Stomach (tissue), 9 donors: Measurements from ENCODE around the gene GABBR2. TPM values are rescaled to one million over a fixed set of nuclear protein-coding genes. Genes with fewer than 3 reads are reported as not detected.

Experiments used
- DNase-seq, 2 donors: peaks; one replicate each; pipeline versions ENCODE4 v3.0.0 to v3.0.0-alpha.2; 2013 to 2019
- H3K27ac ChIP-seq, 5 donors: fragments of 200-600 bp in 4 of 5; sonication (generic) in 4 of 5; one replicate each; pipeline ENCODE4 v1.5.1; 2013 to 2019; ENCODE audit warnings: mild to moderate bottlenecking in 1 of 5, moderate library complexity in 1 of 5
- H3K27me3 ChIP-seq, 3 donors: fragments of 200-600 bp; sonication (generic); one replicate each; pipeline ENCODE4 v1.5.1; 2017 to 2019; ENCODE audit warnings: mixed run types in 1 of 3
- H3K36me3 ChIP-seq, 4 donors: fragments of 200-600 bp; sonication (generic); 1 replicate in 3 of 4; 2 replicates in 1 of 4; pipeline ENCODE4 v1.5.1; 2016 to 2019
- H3K4me1 ChIP-seq, 4 donors: fragments of 200-600 bp; sonication (generic); one replicate each; pipeline ENCODE4 v1.5.1; 2016 to 2019
- H3K4me3 ChIP-seq, 4 donors: fragments of 200-600 bp; sonication (generic) in 3 of 4; one replicate each; pipeline ENCODE4 v1.5.1; 2016 to 2019; ENCODE audit warnings: mild to moderate bottlenecking in 1 of 4
- H3K9me3 ChIP-seq, 4 donors: fragments of 200-600 bp; sonication (generic); one replicate each; pipeline ENCODE4 v1.5.1; 2016 to 2019
- EP300 ChIP-seq: sonication (generic); formaldehyde crosslinking; IDR thresholded peaks from one replicate; pipeline ENCODE4 v1.6.1; 2017; ENCODE audit warnings: antibody characterized with exemption
- POLR2A ChIP-seq, 4 donors: fragments of 450-650 bp; IDR thresholded peaks; one replicate each; pipeline ENCODE4 v1.6.1; 2016; ENCODE audit warnings: antibody characterized with exemption in 4 of 4, control low read depth in 2 of 4, mild to moderate bottlenecking in 1 of 4, moderate library complexity in 1 of 4
- POLR2AphosphoS5 ChIP-seq, 3 donors: sonication (generic); formaldehyde crosslinking; IDR thresholded peaks; one replicate each; pipeline ENCODE4 v1.6.1; 2016; ENCODE audit warnings: antibody characterized with exemption in 3 of 3
- WGBS, 5 donors: extraction: QIAGEN DNeasy Blood & Tissue Kit in 3 of 5; methylation state at CpG; one replicate each; pipeline versions ENCODE4 v1.1.5 to v1.1.7; 2013 to 2018; 5-methylcytosine and 5-hydroxymethylcytosine counted together
- intact Hi-C: fragments of 100-400 bp; cut with DNase I; formaldehyde crosslinking; loops from one replicate; pipeline ENCODE4 v1.15.1; 2023; ENCODE audit warnings: low total_unique reads
- polyA plus RNA-seq, 3 donors: library from polyadenylated mRNA; stranded (reverse); fragments of 200-250 nt; gene quantifications; one replicate each; pipeline ENCODE4 v1.2.3, GENCODE V29; 2013
- total RNA-seq, 5 donors: library from RNA; depleted of rRNA; stranded (reverse); fragments of >200 nt; gene quantifications; one replicate each; pipeline versions ENCODE4 v1.1.0 to v1.2.3, GENCODE V29; 2014 to 2016
- TF ChIP-seq, protein P1 (sequence below), 7 experiments: fragments of 450-650 bp in 4 of 7; fragments of 200-600 bp in 3 of 7; sonication (generic) in 3 of 7; IDR thresholded peaks; one replicate each; pipeline ENCODE4 v1.5.1; 2016 to 2019; ENCODE audit warnings: antibody characterized with exemption in 7 of 7, control low read depth in 2 of 7, mild to moderate bottlenecking in 1 of 7
- donor health status: healthy with polysubstance abuse.
- donor health status: Bipolar disorder and iron deficiency.
- donor health status: healthy.

The GABBR2 gene
- total and polyA plus RNA-seq, 8 donors: 0.06 to 0.55 (median 0.08) TPM; not detected in 5

DNA sequence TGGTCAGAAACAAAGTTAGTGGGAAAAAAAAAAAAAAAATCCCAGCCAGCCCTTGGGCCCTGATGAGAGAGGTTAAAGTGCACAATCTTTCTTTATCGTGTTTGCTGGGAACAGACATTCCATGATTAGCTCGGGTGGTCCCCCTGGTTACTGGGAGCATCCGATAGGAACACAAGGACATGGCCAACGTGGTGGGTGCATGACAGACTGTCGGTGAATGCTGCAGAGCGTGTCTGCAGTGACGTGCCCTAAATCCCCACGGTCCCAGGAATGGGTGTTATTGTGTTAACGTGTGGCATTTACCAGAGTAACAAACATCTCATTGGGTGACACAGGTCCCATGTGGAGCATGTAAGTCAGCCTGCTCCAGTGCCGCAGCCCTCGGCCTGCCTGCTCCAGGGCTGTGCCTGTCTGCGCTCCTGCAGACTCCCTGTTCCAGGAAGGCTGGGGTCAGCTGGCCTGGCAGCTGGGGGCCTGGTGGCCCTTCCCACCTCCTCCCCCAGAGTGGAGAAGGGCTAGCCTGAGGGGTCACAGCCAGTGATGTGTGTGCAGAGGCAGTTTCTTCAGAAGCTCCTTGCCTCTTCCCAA is 419.0 kb downstream of the GABBR2 start:
- Histone ChIP-seq H3K4me1 (no peaks in the 10 kb centered on the region), H3K4me3 (no peak overlapping the region), H3K27ac (no peak overlapping the region), H3K27me3 (peaks cover 0 to 14% (median 0%) of the 10 kb centered on the region in 3 donors), H3K9me3 (no peaks in the 10 kb centered on the region), H3K36me3 (no peaks in the 10 kb centered on the region)
- intact Hi-C loops: no loop called here
- no peak for DNase-seq
- 71 to 77% (median 73%) methylated on average over 12 of the region's 12 CpGs for WGBS, 5 donors
- TF ChIP-seq, protein P1, sequence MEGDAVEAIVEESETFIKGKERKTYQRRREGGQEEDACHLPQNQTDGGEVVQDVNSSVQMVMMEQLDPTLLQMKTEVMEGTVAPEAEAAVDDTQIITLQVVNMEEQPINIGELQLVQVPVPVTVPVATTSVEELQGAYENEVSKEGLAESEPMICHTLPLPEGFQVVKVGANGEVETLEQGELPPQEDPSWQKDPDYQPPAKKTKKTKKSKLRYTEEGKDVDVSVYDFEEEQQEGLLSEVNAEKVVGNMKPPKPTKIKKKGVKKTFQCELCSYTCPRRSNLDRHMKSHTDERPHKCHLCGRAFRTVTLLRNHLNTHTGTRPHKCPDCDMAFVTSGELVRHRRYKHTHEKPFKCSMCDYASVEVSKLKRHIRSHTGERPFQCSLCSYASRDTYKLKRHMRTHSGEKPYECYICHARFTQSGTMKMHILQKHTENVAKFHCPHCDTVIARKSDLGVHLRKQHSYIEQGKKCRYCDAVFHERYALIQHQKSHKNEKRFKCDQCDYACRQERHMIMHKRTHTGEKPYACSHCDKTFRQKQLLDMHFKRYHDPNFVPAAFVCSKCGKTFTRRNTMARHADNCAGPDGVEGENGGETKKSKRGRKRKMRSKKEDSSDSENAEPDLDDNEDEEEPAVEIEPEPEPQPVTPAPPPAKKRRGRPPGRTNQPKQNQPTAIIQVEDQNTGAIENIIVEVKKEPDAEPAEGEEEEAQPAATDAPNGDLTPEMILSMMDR (IDR thresholded peaks at IDR 0.05): no peak
- no peak for TF ChIP-seq EP300

DNA sequence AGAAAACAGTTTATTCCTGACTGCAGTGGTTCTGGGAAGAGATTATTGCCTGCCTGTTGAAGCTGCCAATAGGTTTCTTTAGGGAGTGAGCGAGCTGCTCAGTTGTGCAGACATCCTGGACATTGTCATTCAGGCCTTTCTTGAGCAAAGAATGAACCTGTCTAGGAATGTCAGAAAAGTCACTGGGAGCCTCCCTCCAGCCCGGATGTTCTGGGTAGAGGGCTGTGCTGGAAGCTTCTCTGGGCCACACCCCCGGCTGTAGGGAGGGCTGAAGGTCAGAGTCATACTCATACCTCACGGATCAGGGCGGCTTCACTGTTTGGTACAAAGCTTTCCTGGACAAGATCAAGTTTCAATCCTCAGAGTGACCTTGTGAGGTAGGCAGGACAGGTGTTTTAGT is 419.9 kb downstream of the GABBR2 start:
- H3K4me3 ChIP-seq: no peak overlapping the region
- 53 to 71% (median 59%) methylated on average over 5 of the region's 5 CpGs for WGBS, 5 donors
- H3K4me1 ChIP-seq: no peaks in the 10 kb centered on the region
- peaks cover 0 to 21% (median 0%) of the 10 kb centered on the region in 3 donors for H3K27me3 ChIP-seq
- peak in 1 of 2 donors; percentile 23 for DNase-seq
- no peaks in the 10 kb centered on the region for H3K36me3 ChIP-seq
- H3K27ac ChIP-seq: no peak overlapping the region
- no peak for TF ChIP-seq POLR2A (IDR thresholded peaks at IDR 0.05)
- TF ChIP-seq, protein P1 (IDR thresholded peaks at IDR 0.05): no peak
- no peak for TF ChIP-seq EP300
- TF ChIP-seq POLR2AphosphoS5 (IDR thresholded peaks at IDR 0.05): no peak
- H3K9me3 ChIP-seq: no peaks in the 10 kb centered on the region
- intact Hi-C loops: no loop called here

GRCh38 chr9:98287384-98287783 is 421.4 kb downstream of the GABBR2 start:
- H3K4me1 ChIP-seq: no peaks in the 10 kb centered on the region
- 90 to 97% (median 94%) methylated on average over 4 of the region's 4 CpGs for WGBS, 5 donors
- TF ChIP-seq EP300 (no peak), POLR2A (IDR thresholded peaks at IDR 0.05) (no peak), POLR2AphosphoS5 (IDR thresholded peaks at IDR 0.05) (no peak)
- TF ChIP-seq, protein P1 (IDR thresholded peaks at IDR 0.05): no peak

GRCh38 chr9:98285446-98285845 is 423.3 kb downstream of the GABBR2 start:
- Histone ChIP-seq H3K27me3 (peaks cover 0 to 31% (median 0%) of the 10 kb centered on the region in 3 donors), H3K9me3 (no peaks in the 10 kb centered on the region), H3K36me3 (no peaks in the 10 kb centered on the region), H3K27ac (no peak overlapping the region), H3K4me3 (no peak overlapping the region), H3K4me1 (no peaks in the 10 kb centered on the region)
- no peak for TF ChIP-seq POLR2AphosphoS5 (IDR thresholded peaks at IDR 0.05)
- TF ChIP-seq, protein P1 (IDR thresholded peaks at IDR 0.05): no peak
- TF ChIP-seq POLR2A (IDR thresholded peaks at IDR 0.05): no peak
- no peak for TF ChIP-seq EP300
- no peak for DNase-seq
- WGBS, 5 donors: 63 to 77% (median 71%) methylated on average over 4 of the region's 4 CpGs
- intact Hi-C loops: no loop called here

More at GRCh38 chr9:98287384-98287783, 421.4 kb downstream of the GABBR2 start:
- intact Hi-C loops: no loop called here
- Histone ChIP-seq H3K4me3 (no peak overlapping the region), H3K27ac (no peak overlapping the region), H3K9me3 (no peaks in the 10 kb centered on the region), H3K27me3 (peaks cover 0 to 25% (median 0%) of the 10 kb centered on the region in 3 donors), H3K36me3 (no peaks in the 10 kb centered on the region)
- no peak for DNase-seq
